Activated CD8-positive, alpha-beta T cell treated with anti-CD3 and anti-CD28 coated beads for 36 hours (primary cell): ENCODE measurements around the gene OSMR. TPM values are rescaled to one million over a fixed set of nuclear protein-coding genes. Genes with fewer than 3 reads are reported as not detected.

Source experiments
- ATAC-seq: fragments of 200-7000 bp; cut with Tn5 transposase; one replicate; pipeline ENCODE4 v1.10.0; 2021; ENCODE audit warnings: mild to moderate bottlenecking, moderate library complexity
- CTCF ChIA-PET: fragments of 350-600 bp; sonication (Branson Sonifier 250); formaldehyde crosslinking; loops from one replicate; lab custom pipeline; 2021; ENCODE audit warnings: antibody characterized with exemption; lab: Charles Lee
- POLR2A ChIA-PET: fragments of 350-600 bp; sonication (Branson Sonifier 250); formaldehyde crosslinking; loops from one replicate; lab custom pipeline; 2021; ENCODE audit warnings: antibody characterized with exemption; lab: Charles Lee
- DNase-seq: peaks from one replicate; pipeline ENCODE4 v3.0.0-alpha.2; 2020
- H3K27ac Mint-ChIP-seq: one replicate; pipeline ENCODE4 v1.8.0; 2021; ENCODE audit warnings: mild to moderate bottlenecking, mixed read lengths
- H3K27me3 Mint-ChIP-seq: one replicate; pipeline ENCODE4 v1.8.0; 2021; ENCODE audit warnings: mixed read lengths
- H3K36me3 Mint-ChIP-seq: one replicate; pipeline ENCODE4 v1.8.0; 2021; ENCODE audit warnings: low read depth, mixed read lengths
- H3K4me1 Mint-ChIP-seq: one replicate; pipeline ENCODE4 v1.8.0; 2021; ENCODE audit warnings: low read depth, mixed read lengths
- H3K4me3 Mint-ChIP-seq: one replicate; pipeline ENCODE4 v1.8.0; 2021; ENCODE audit warnings: mild to moderate bottlenecking, moderate library complexity, mixed read lengths
- H3K9me3 Mint-ChIP-seq: one replicate; pipeline ENCODE4 v1.8.0; 2021; ENCODE audit warnings: mixed read lengths
- CTCF ChIP-seq: fragments of 200-600 bp; IDR thresholded peaks from one replicate; pipeline ENCODE4 v1.8.0; 2022; ENCODE audit warnings: antibody characterized with exemption, mild to moderate bottlenecking
- intact Hi-C: fragments of 100-400 bp; cut with micrococcal nuclease; formaldehyde crosslinking; loops from one replicate; pipeline ENCODE4 v1.10.0; 2022
- total RNA-seq, 2 experiments: library from RNA; stranded (reverse); gene quantifications; one replicate each; pipeline ENCODE4 v1.2.3, GENCODE V29; 2021

OSMR gene
- total RNA-seq = not detected

- H3K27ac Mint-ChIP-seq = no peak within 1 kb of the TSS
- no peaks in the 10 kb centered on the region for H3K36me3 Mint-ChIP-seq
- POLR2A ChIA-PET = interaction anchor here (0.6 kb wide), 1 partner anchor 154 kb away, joined by 3 read pairs; no protein-coding TSS in a partner anchor
- peak; percentile 13 for DNase-seq
- peak within 1 kb of the TSS; percentile 51 for H3K4me3 Mint-ChIP-seq
- intact Hi-C loops = no loop called here
- H3K9me3 Mint-ChIP-seq = no peaks in the 10 kb centered on the region
- ATAC-seq = peak; percentile 51
- CTCF ChIA-PET = no interaction called here
- no peak for TF ChIP-seq CTCF
- peaks cover 56% of the 10 kb centered on the region for H3K27me3 Mint-ChIP-seq
- H3K4me1 Mint-ChIP-seq = peaks cover 7% of the 10 kb centered on the region
Measured at GRCh38 chr5:38845526-38846378, at the start of gene OSMR. TSS of gene OSMR (plus strand) at chr5:38846012. CDS start at chr5:38869045, 23,033 bp downstream.

GRCh38 chr5:38796742-38797108 lies 49.1 kb upstream of the OSMR start:
- no peaks in the 10 kb centered on the region for H3K9me3 Mint-ChIP-seq
- intact Hi-C loops = no loop called here
- H3K4me3 Mint-ChIP-seq = no peak overlapping the region
- DNase-seq (no peak), ATAC-seq (no peak)
- ChIA-PET CTCF (interaction anchor here (0.7 to 2.0 kb wide), 2 partner anchors 13 to 355 kb away, joined by 3 to 5 read pairs; no protein-coding TSS in a partner anchor), POLR2A (no interaction called here)
- peaks cover 26% of the 10 kb centered on the region for H3K27me3 Mint-ChIP-seq
- no peak for TF ChIP-seq CTCF
- no peaks in the 10 kb centered on the region for H3K4me1 Mint-ChIP-seq
- no peak overlapping the region for H3K27ac Mint-ChIP-seq
- H3K36me3 Mint-ChIP-seq = no peaks in the 10 kb centered on the region

GRCh38 chr5:38797838-38798237 lies 48.0 kb upstream of the OSMR start:
- no peaks in the 10 kb centered on the region for H3K36me3 Mint-ChIP-seq
- ChIA-PET POLR2A (no interaction called here), CTCF (interaction anchor here (0.7 to 2.0 kb wide), 3 partner anchors 12 to 422 kb away, joined by 4 to 10 read pairs (median 5); no protein-coding TSS in a partner anchor)
- H3K4me1 Mint-ChIP-seq = no peaks in the 10 kb centered on the region
- H3K4me3 Mint-ChIP-seq = no peak overlapping the region
- no peak overlapping the region for H3K27ac Mint-ChIP-seq
- intact Hi-C loops = no loop called here
- DNase-seq (no peak), ATAC-seq (no peak)
- peaks cover 22% of the 10 kb centered on the region for H3K27me3 Mint-ChIP-seq
- no peak for TF ChIP-seq CTCF
- no peaks in the 10 kb centered on the region for H3K9me3 Mint-ChIP-seq

GRCh38 chr5:38799556-38800377 lies 46.0 kb upstream of the OSMR start:
- Mint-ChIP-seq H3K27me3 (peaks cover 17% of the 10 kb centered on the region), H3K4me1 (no peaks in the 10 kb centered on the region), H3K36me3 (no peaks in the 10 kb centered on the region), H3K9me3 (no peaks in the 10 kb centered on the region), H3K27ac (no peak overlapping the region), H3K4me3 (no peak overlapping the region)
- ChIA-PET CTCF (interaction anchor here (0.9 to 1.2 kb wide), 3 partner anchors 9 to 358 kb away, joined by 3 to 4 read pairs (median 3); no protein-coding TSS in a partner anchor), POLR2A (interaction anchor here (0.7 kb wide), 1 partner anchor 1037 kb away, joined by 3 read pairs; no protein-coding TSS in a partner anchor)
- intact Hi-C loops = no loop called here
- ATAC-seq (no peak), DNase-seq (no peak)
- no peak for TF ChIP-seq CTCF
